ENCODE data around the gene ATP8B4. TPM values are rescaled to one million over a fixed set of nuclear protein-coding genes. Genes with fewer than 3 reads are reported as not detected.

Gene ATP8B4
- total RNA-seq, 2 donors from 2014 or later, result 13.8 to 21.1 TPM

DNA sequence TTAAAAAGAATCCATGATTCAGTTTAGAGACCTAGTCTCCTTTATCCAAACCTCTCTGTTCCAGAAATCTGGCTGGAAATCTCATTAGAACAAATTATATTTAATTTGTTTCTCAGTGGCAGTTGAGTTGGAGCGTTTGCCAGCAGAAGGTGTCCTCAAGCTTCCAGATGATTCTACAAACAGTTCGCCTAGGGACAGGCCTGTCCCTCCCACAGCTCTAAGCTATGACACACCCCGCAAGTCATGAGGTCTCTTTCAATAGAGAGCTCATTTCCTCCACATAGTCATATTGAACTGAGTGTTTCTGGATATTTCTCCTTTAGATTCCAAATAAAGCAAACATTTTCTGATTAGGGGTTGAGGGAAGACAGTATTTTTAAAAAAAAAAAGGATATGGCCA is 230.3 kb downstream of the ATP8B4 start:
- intact Hi-C loops (cut with DNase I), result no loop called here
- no peak for DNase-seq (ENCODE audit: low spot score)

DNA sequence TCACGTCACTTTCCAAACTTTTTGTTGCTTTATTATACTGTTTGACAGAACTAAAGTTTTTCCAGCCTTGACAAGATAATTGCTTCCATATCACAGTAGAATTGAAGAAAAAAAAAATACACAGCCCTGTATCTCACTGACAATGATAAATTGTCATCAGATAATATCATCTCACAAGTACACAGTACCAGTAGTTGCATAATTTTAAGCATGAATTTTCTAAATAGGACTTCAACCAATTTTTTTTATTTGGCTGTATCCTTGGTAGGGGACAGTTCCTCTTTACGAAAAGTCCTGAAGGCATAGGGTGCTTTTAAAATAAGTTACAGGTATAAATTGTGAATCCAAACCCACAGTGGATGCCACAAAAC is 230.7 kb downstream of the ATP8B4 start:
- no peak for DNase-seq (ENCODE audit: low spot score)
- intact Hi-C loops (cut with DNase I), result no loop called here

DNA sequence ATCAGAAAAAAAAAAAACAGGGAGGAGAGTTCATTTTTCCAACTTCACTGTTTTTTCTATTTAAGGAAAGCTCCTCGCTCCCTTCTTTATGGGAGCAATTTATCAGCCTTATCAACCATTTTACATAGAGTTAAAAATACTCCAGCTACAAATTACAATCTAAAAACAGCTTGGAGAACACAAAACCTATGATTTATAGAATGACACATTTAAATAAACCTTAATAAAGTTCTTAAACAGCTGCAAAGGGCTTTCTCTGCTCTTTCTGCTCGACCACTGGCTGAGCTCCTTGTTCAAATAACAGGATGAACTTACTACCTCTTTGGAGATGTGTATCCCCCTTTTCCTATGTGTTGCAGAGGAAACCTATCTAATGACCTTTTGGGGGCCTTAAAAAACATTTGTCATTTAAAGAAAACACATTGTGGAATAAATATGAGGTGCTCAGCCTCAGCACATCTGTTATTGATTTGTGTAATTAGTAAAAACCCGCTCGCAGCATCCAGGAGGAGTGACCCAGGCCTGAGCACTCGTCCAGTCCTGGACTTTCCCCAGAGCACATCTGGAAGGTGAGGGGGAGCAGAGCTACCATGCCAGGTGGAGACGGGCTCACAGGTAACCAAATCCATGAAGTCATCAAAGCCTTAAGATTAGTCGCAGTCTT is 231.2 kb downstream of the ATP8B4 start:
- no peak for DNase-seq (ENCODE audit: low spot score)
- intact Hi-C loops (cut with DNase I), result no loop called here

- intact Hi-C loops (cut with DNase I), result no loop called here
- DNase-seq (ENCODE audit: low spot score), result no peak
Measured at GRCh38 chr15:49883121-49883520, 235.9 kb downstream of the ATP8B4 start.

DNA sequence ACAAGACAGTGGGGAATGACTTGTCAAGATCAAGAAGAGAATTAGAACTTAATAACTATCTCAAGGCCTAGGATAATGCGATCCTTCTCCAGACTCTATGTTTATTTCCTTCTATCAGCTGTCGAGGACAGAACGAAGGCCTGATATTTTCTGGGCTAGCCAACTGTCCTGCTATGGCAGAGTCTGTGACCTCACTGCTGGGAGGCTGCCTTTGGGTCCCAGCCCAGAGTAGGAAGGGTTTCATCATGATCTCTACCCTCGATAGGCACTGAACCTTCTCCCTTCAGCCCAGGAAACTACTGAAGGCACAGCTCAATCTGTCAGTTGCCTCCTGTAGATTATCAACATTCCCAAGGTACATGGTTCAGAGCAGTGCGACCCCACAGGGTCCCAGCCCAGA is 237.2 kb downstream of the ATP8B4 start:
- DNase-seq (ENCODE audit: low spot score), result no peak
- intact Hi-C loops (cut with DNase I), result no loop called here

GRCh38 chr15:49881433-49881832 is 237.6 kb downstream of the ATP8B4 start:
- no peak for DNase-seq (ENCODE audit: low spot score)
- intact Hi-C loops (cut with DNase I), result no loop called here

DNA sequence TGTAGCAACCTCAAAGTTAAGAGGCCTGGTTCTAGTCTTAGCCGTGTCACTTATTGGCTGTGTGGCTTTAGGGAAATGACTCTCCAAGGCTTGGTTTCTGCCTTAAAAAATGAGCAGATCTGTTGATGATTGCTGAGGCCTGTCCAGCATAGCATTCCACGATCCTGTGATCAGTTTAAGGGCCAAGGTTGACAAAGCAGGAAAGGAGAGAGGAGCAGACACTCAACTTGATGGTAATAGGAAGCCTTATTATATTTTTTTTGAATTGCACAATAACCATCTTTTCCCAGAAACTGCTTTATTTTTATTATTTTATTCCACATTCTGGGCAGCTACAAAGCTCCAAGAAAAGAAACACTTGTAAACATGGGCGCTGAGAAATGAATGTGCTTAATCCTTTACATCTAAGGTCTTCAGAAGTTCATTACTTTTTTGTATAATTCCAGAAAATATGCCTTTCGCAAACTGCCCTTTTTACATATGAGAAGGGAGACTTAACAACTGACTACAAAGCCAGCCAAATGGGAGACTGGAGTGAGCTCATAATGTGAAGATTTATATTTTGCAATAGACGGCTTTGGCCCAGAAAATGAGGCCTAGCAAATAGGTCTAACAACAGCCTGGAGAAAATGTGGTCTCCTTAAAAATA is 241.0 kb downstream of the ATP8B4 start:
- intact Hi-C loops (cut with DNase I), result loop anchor here in 1 of 2 donors (10.0 kb wide), 1 partner anchor 177 kb away; no protein-coding TSS in a partner anchor
- DNase-seq (ENCODE audit: low spot score), result no peak

DNA sequence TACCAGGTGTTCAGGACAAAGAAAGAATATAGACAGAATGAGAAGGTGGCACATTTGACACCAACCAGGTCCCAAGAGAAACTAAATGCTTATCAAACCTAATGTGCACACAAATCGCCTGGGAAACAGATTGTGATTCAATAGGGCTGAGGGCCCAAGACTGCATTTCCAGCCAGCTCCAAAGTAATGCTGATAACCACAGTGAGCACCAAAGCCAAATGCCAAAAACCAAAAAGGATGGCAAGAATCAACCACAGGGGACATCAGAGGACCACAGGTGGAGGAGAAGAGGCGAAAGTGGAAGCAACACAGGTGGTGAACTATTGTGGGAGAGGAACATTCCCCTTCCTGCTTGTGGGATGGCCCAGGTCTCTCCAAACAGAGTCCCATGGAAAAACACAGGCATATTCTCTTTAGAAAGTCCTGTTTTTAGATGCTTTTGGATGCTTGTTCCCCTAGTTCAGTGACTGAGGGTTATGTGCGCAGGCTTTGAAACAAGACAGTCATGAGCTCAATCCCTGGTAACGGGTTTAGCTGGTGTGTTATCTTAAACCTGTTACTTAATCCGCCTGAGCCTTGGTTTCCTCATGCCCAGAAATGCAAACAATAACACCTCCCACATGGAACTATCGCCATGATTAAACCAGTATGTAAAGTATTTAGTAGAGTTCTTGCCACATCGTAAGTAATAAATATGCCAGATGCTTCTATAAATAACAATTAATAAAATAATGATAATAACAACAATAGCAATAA is 241.7 kb downstream of the ATP8B4 start:
- no peak for DNase-seq (ENCODE audit: low spot score)
- intact Hi-C loops (cut with DNase I), result loop anchor here in 1 of 2 donors (10.0 kb wide), 1 partner anchor 178 kb away; no protein-coding TSS in a partner anchor

- intact Hi-C loops (cut with DNase I), result loop anchor here in 1 of 2 donors (10.0 kb wide), 1 partner anchor 178 kb away; no protein-coding TSS in a partner anchor
- no peak for DNase-seq (ENCODE audit: low spot score)
Measured at GRCh38 chr15:49876401-49877038, 242.5 kb downstream of the ATP8B4 start.

GRCh38 chr15:49875392-49875791 is 243.6 kb downstream of the ATP8B4 start:
- intact Hi-C loops (cut with DNase I), result loop anchor here in 1 of 2 donors (10.0 kb wide), 1 partner anchor 179 kb away; no protein-coding TSS in a partner anchor
- no peak for DNase-seq (ENCODE audit: low spot score)

- intact Hi-C loops (cut with DNase I), result loop anchor here (5.0 to 10.0 kb wide), 2 partner anchors 182 to 184 kb away; no protein-coding TSS in a partner anchor
- no peak for DNase-seq (ENCODE audit: low spot score)
Measured at GRCh38 chr15:49870472-49870871, 248.6 kb downstream of the ATP8B4 start.

DNA sequence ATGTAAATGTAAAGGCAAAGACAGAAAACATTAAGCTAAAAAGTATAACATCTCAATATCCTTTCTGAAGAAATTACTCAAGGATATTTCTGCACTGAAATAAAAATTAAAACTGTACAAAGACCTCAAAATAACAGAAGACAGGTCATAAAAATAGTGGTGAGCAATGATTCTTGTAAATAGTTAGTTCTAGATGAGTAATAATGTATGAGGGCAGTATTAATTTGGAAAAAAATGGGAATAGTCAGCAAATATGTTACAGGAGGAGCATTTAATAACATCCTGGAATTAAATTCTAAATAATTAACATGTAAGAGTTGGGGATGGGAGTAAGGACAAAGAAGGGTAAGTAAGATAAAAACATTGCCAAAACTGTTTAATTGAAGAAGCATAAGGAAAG is 250.7 kb downstream of the ATP8B4 start:
- no peak for DNase-seq (ENCODE audit: low spot score)
- intact Hi-C loops (cut with DNase I), result no loop called here

- no peak for DNase-seq (ENCODE audit: low spot score)
- intact Hi-C loops (cut with DNase I), result no loop called here
Measured at GRCh38 chr15:49865925-49866757, 252.9 kb downstream of the ATP8B4 start.

GRCh38 chr15:49864251-49864650 is 254.8 kb downstream of the ATP8B4 start:
- intact Hi-C loops (cut with DNase I), result no loop called here
- no peak for DNase-seq (ENCODE audit: low spot score)

GRCh38 chr15:49863431-49864224 is 255.4 kb downstream of the ATP8B4 start:
- intact Hi-C loops (cut with DNase I), result no loop called here

DNA sequence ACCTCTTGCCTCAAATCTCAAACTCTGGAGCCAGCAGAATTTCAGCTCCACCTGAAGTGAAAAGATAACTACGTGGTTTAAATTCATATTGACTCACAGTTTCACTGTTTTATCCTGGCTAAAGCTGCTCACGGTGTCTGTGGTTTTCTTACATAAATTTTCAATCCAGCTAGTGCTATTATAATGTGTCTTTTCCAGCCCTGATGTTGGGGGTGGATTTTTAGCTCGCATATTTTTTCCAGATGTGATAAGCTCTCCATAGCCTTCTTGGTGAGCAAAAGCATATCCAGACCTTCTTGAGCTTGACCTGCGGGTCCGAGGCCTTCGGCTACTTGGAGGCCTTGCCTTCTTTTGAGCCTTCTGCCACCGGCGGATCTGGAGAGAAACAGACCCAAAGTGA is 258.9 kb downstream of the ATP8B4 start:
- DNase-seq (ENCODE audit: low spot score), result no peak
- intact Hi-C loops (cut with DNase I), result no loop called here

More at GRCh38 chr15:49863431-49864224, 255.4 kb downstream of the ATP8B4 start:
- DNase-seq (ENCODE audit: low spot score), result no peak

GRCh38 chr15:49857496-49858475 is 261.2 kb downstream of the ATP8B4 start:
- intact Hi-C loops (cut with DNase I), result no loop called here
- no peak for DNase-seq (ENCODE audit: low spot score)
